RWPE1 (cell line): ENCODE measurements around the gene SERPINA4.

Experiments used
- CTCF ChIA-PET: fragments of 350-600 bp; sonication (Branson Sonifier 250); formaldehyde crosslinking; extraction: SDS; loops from one replicate; lab custom pipeline; 2021; lab: Yijun Ruan, JAX
- POLR2A ChIA-PET: fragments of 400-600 bp; formaldehyde crosslinking; extraction: SDS; loops from one replicate; lab custom pipeline; 2020; ENCODE audit warnings: antibody characterized with exemption; ENCODE audit not compliant: low non-redundant PET; lab: Yijun Ruan, JAX
- DNase-seq: peaks from one replicate; pipeline ENCODE4 v3.0.0; 2012; ENCODE audit warnings: low spot score
- H3K27ac ChIP-seq: fragments of 450-650 bp; 2 replicates; pipeline ENCODE4 v1.5.1; 2017
- TF ChIP-seq, protein P1 (sequence below): fragments of 450-650 bp; conservative IDR thresholded peaks from 2 replicates; pipeline ENCODE4 v1.5.1; 2017; ENCODE audit warnings: low read depth, mild to moderate bottlenecking

SERPINA4 gene

DNA sequence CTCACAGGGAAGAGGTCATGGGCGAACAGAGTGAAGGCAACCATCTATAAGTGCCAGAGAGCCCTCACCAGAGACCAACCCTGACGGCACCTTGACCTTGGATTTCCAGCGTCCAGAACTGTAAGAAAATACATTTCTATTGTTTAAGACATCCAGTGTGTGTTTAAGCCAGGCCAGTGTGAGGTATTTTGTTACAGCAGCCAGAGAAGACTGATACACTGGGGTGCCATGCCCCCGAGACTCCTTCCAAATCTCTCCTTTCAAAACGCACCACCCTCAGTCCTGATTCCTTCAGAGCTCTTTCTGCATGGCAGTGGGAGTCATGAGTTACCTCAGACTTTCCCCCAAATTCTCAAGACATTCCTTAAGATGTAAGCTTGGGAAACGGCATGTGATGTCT lies 17.5 kb downstream of the SERPINA4 start:
- DNase-seq: no peak
- TF ChIP-seq, protein P1, sequence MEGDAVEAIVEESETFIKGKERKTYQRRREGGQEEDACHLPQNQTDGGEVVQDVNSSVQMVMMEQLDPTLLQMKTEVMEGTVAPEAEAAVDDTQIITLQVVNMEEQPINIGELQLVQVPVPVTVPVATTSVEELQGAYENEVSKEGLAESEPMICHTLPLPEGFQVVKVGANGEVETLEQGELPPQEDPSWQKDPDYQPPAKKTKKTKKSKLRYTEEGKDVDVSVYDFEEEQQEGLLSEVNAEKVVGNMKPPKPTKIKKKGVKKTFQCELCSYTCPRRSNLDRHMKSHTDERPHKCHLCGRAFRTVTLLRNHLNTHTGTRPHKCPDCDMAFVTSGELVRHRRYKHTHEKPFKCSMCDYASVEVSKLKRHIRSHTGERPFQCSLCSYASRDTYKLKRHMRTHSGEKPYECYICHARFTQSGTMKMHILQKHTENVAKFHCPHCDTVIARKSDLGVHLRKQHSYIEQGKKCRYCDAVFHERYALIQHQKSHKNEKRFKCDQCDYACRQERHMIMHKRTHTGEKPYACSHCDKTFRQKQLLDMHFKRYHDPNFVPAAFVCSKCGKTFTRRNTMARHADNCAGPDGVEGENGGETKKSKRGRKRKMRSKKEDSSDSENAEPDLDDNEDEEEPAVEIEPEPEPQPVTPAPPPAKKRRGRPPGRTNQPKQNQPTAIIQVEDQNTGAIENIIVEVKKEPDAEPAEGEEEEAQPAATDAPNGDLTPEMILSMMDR: no peak
- ChIA-PET CTCF (interaction anchor here (1.0 kb wide), 1 partner anchor 8 kb away, joined by 4 read pairs; no protein-coding TSS in a partner anchor), POLR2A (no interaction called here)
- H3K27ac ChIP-seq: no peak overlapping the region

GRCh38 chr14:94581127-94581999 lies 20.1 kb downstream of the SERPINA4 start, which contains the start of gene SERPINA5:
SERPINA5 (plus strand) TSS chr14:94581426; CDS start chr14:94587363, 5,937 bp downstream.
- TF ChIP-seq, protein P1: no peak
- ChIA-PET POLR2A (no interaction called here), CTCF (no interaction called here)
- no peak for DNase-seq
- no peak within 1 kb of the TSS for H3K27ac ChIP-seq

DNA sequence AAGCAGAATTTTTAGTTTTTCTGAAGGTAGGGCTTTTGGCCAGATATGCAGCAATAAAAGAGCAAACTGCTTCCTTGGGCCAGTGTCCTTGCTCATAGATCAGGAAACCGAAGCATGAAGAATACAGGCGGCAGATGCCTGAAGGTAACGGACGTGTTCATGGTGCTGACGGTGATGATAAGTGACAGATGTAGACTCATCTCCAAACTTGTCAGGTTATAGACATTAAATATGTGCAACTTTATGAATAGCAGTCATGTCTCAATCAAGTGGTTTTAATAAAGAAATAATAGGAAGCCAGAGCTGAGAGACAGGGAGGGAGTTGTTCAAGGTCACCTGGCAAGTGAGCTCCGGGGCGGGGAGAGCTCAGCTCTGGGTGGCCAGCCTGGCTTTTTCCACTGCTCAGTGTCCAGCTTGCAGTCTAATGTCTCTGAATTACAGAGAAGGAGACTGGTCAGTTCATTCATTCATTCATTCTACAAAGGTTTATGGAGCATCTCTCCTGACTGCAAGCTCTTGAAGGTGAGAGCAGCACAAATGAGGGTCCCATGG lies 21.0 kb downstream of the SERPINA4 start:
- TF ChIP-seq, protein P1: no peak
- no peak for DNase-seq
- no peak overlapping the region for H3K27ac ChIP-seq
- ChIA-PET POLR2A (no interaction called here), CTCF (no interaction called here)

DNA sequence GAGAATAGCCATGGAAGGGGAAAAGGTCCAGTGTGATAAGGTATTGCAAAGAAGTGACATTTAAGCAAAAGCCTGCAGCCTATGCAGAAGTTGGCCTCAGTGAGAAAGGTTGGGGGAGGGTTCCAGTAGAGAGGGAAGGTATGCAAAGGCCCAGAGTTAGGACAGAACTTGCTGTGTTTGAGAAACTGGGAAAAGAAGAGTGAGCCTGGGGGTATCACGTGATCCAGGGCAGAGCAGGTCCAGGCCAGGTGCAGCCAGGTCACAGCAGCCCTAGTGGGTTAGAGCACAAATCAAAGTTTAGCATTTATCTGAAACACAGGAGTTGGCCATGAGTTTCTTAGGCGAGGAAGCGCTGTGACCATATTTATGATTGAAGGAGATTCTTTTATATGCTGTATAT lies 21.6 kb downstream of the SERPINA4 start:
- ChIA-PET POLR2A (no interaction called here), CTCF (no interaction called here)
- DNase-seq: no peak
- no peak overlapping the region for H3K27ac ChIP-seq
- TF ChIP-seq, protein P1: no peak

DNA sequence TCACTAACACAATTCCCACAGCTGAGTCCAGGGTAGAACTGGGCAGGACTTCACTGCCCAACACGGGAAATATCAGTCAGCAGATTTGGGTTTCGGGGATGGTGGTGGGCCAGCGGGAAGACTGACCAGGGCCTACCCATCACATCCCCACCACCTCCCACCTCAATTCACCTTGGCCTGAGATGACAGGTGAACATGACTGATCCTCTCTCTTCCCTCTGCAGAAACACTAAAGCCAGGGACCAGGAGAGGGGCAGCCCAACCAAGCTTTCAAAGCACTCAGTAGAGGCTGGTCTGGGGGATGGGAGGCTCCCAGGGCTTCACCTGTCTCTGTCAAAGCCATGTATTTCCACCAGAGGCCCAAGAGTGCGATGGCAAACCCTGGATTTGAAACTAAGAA lies 22.3 kb downstream of the SERPINA4 start:
- CTCF ChIA-PET: interaction anchor here (1.2 kb wide), 1 partner anchor 16 kb away, joined by 4 read pairs; no protein-coding TSS in a partner anchor
- POLR2A ChIA-PET: no interaction called here
- no peak for DNase-seq
- no peak overlapping the region for H3K27ac ChIP-seq
- TF ChIP-seq, protein P1: no peak

GRCh38 chr14:94584591-94585280 lies 23.5 kb downstream of the SERPINA4 start:
- no peak overlapping the region for H3K27ac ChIP-seq
- no peak for DNase-seq
- ChIA-PET CTCF (interaction anchor here (0.5 to 1.2 kb wide), 2 partner anchors 14 to 404 kb away, joined by 4 read pairs; no protein-coding TSS in a partner anchor), POLR2A (no interaction called here)
- TF ChIP-seq, protein P1: no peak
